H1 (cell line): Measurements from ENCODE around the gene CAMK2D. TPM values are rescaled to one million over a fixed set of nuclear protein-coding genes. Genes with fewer than 3 reads are reported as not detected.

Experiments used
- CTCF ChIA-PET: fragments of 300-600 bp; sonication (Branson Sonifier 250); formaldehyde crosslinking; loops from one replicate; lab custom pipeline; 2021; ENCODE audit not compliant: partially characterized antibody; lab: Charles Lee
- POLR2A ChIA-PET: fragments of 300-600 bp; sonication (Branson Sonifier 250); formaldehyde crosslinking; loops from one replicate; lab custom pipeline; 2021; ENCODE audit warnings: inconsistent platforms; ENCODE audit not compliant: partially characterized antibody; lab: Charles Lee
- DNase-seq, 2 experiments: peaks; one replicate each; pipeline versions ENCODE4 v3.0.0 to v3.0.0-alpha.2; 2010 to 2022; ENCODE audit warnings: low spot score in 2 of 2, low read depth in 1 of 2, mixed read lengths in 1 of 2
- FAIRE-seq: peaks from 2 replicates; lab custom pipeline; 2011; peaks lifted over from hg19 to GRCh38; lab: Jason Lieb, UNC
- H2AFZ ChIP-seq: 2 replicates; pipeline ENCODE4 v1.8.1; 2012; ENCODE audit warnings: low read length, inconsistent platforms
- H2AK5ac ChIP-seq: 2 replicates; pipeline ENCODE4 v1.6.1; 2013; ENCODE audit warnings: low read depth, low read length
- H2BK120ac ChIP-seq: replicated peaks from 2 replicates; pipeline ENCODE3; 2013; ENCODE audit warnings: low read depth, low read length, inconsistent platforms
- H2BK12ac ChIP-seq: 2 replicates; pipeline ENCODE4 v1.6.1; 2013; ENCODE audit warnings: low read depth, low read length
- H2BK15ac ChIP-seq: 2 replicates; pipeline ENCODE4 v1.6.1; 2013; ENCODE audit warnings: low read length
- H2BK20ac ChIP-seq: 2 replicates; pipeline ENCODE4 v1.6.1; 2013; ENCODE audit warnings: low read length
- H2BK5ac ChIP-seq: 2 replicates; pipeline ENCODE4 v1.6.1; 2013; ENCODE audit warnings: low read depth, low read length
- H3K14ac ChIP-seq: 2 replicates; pipeline ENCODE4 v1.6.1; 2013; ENCODE audit warnings: inconsistent platforms; ENCODE audit not compliant: insufficient read length
- H3K18ac ChIP-seq: 2 replicates; pipeline ENCODE4 v1.6.1; 2013; ENCODE audit warnings: low read length; ENCODE audit errors: extremely low read depth
- H3K23ac ChIP-seq: 2 replicates; pipeline ENCODE4 v1.6.1; 2013; ENCODE audit warnings: inconsistent platforms; ENCODE audit not compliant: insufficient read length
- H3K23me2 ChIP-seq: 2 replicates; pipeline ENCODE4 v1.6.1; 2013; ENCODE audit warnings: low read depth, low read length
- H3K27ac ChIP-seq: 2 replicates; pipeline ENCODE4 v1.6.1; 2011; ENCODE audit warnings: low read depth, low read length, inconsistent platforms
- H3K27me3 ChIP-seq, 4 experiments: replicated peaks in 1 of 4; 1 replicate in 1 of 4; 2 replicates in 3 of 4; pipeline versions ENCODE4 v1.6.1 to v1.8.1; 2011 to 2013; ENCODE audit warnings: low read length in 3 of 4, mild to moderate bottlenecking in 3 of 4, inconsistent platforms in 2 of 4, mixed read lengths in 2 of 4, moderate library complexity in 1 of 4; ENCODE audit not compliant: control insufficient read depth in 3 of 4, insufficient read depth in 3 of 4; ENCODE audit errors: extremely low read depth in 1 of 4
- H3K36me3 ChIP-seq, 4 experiments: 2 replicates each; pipeline versions ENCODE4 v1.6.1 to v1.8.1; 2011 to 2013; ENCODE audit warnings: mild to moderate bottlenecking in 4 of 4, low read length in 3 of 4, moderate library complexity in 2 of 4, control low read depth in 1 of 4, inconsistent platforms in 1 of 4; ENCODE audit not compliant: insufficient read depth in 4 of 4, control insufficient read depth in 2 of 4
- H3K4ac ChIP-seq: replicated peaks from 2 replicates; pipeline ENCODE3; 2013; ENCODE audit warnings: low read length, low read depth, mixed read lengths, inconsistent platforms; ENCODE audit not compliant: insufficient read length
- H3K4me1 ChIP-seq, 4 experiments: replicated peaks in 1 of 4; 1 replicate in 1 of 4; 2 replicates in 3 of 4; pipeline versions ENCODE4 v1.6.1 to v1.8.1; 2011 to 2013; ENCODE audit warnings: low read length in 3 of 4, inconsistent platforms in 2 of 4, mixed read lengths in 1 of 4; ENCODE audit not compliant: insufficient read depth in 4 of 4, control insufficient read depth in 3 of 4
- H3K4me2 ChIP-seq, 2 experiments: 2 replicates each; pipeline versions ENCODE4 v1.6.1 to v1.8.1; 2011 to 2013; ENCODE audit warnings: low read depth in 2 of 2, low read length in 2 of 2, control low read depth in 1 of 2, inconsistent platforms in 1 of 2, mild to moderate bottlenecking in 1 of 2; ENCODE audit not compliant: insufficient read depth in 1 of 2
- H3K4me3 ChIP-seq, 4 experiments: fragments of 200-600, 300-600 bp in 1 of 4; sonication (generic), shearing (Covaris generic), sonication (Bioruptor Twin) in 1 of 4; 2 replicates each; pipeline versions ENCODE4 v1.5.1 to v1.8.1; 2011 to 2016; ENCODE audit warnings: low read length in 4 of 4, low read depth in 3 of 4, control low read depth in 2 of 4, inconsistent platforms in 2 of 4, mild to moderate bottlenecking in 2 of 4, mixed read lengths in 1 of 4, moderate library complexity in 1 of 4; ENCODE audit not compliant: insufficient read depth in 2 of 4; ENCODE audit errors: extremely low read depth in 1 of 4
- H3K56ac ChIP-seq: replicated peaks from 2 replicates; pipeline ENCODE3; 2013; ENCODE audit warnings: low read depth, mild to moderate bottlenecking, mixed read lengths, low read length, inconsistent platforms; ENCODE audit not compliant: insufficient read length
- H3K79me1 ChIP-seq: 2 replicates; pipeline ENCODE4 v1.6.1; 2013; ENCODE audit warnings: low read depth, low read length, control low read depth
- H3K79me2 ChIP-seq, 2 experiments: 2 replicates each; pipeline versions ENCODE4 v1.6.1 to v1.8.1; 2012 to 2013; ENCODE audit warnings: low read length in 2 of 2, mild to moderate bottlenecking in 2 of 2, inconsistent platforms in 1 of 2; ENCODE audit not compliant: insufficient read depth in 2 of 2, control insufficient read depth in 1 of 2
- H3K9ac ChIP-seq, 4 experiments: replicated peaks in 1 of 4; 1 replicate in 1 of 4; 2 replicates in 3 of 4; pipeline versions ENCODE4 v1.6.1 to v1.8.1; 2011 to 2013; ENCODE audit warnings: low read depth in 3 of 4, low read length in 3 of 4, control low read depth in 2 of 4, mild to moderate bottlenecking in 2 of 4, moderate library complexity in 2 of 4, inconsistent platforms in 1 of 4; ENCODE audit errors: extremely low read depth in 1 of 4
- H3K9me3 ChIP-seq, 2 experiments: 2 replicates each; pipeline versions ENCODE4 v1.6.1 to v1.8.1; 2012 to 2013; ENCODE audit warnings: mild to moderate bottlenecking in 2 of 2, moderate library complexity in 2 of 2, control low read depth in 1 of 2, inconsistent platforms in 1 of 2, low read depth in 1 of 2, low read length in 1 of 2, mixed read lengths in 1 of 2; ENCODE audit not compliant: insufficient read depth in 2 of 2
- H4K20me1 ChIP-seq, 2 experiments: replicated peaks in 1 of 2; 2 replicates each; pipeline versions ENCODE3 to v1.8.1; 2011 to 2013; ENCODE audit warnings: inconsistent platforms in 2 of 2, low read length in 2 of 2, mild to moderate bottlenecking in 1 of 2; ENCODE audit not compliant: insufficient read depth in 2 of 2, control insufficient read depth in 1 of 2
- H4K5ac ChIP-seq: 2 replicates; pipeline ENCODE4 v1.6.1; 2013; ENCODE audit warnings: low read length, low read depth, mixed read lengths, inconsistent platforms; ENCODE audit not compliant: insufficient read length
- H4K8ac ChIP-seq: 2 replicates; pipeline ENCODE4 v1.8.0; 2013; ENCODE audit warnings: mild to moderate bottlenecking, moderate library complexity, low read length, inconsistent platforms; ENCODE audit not compliant: insufficient read depth; ENCODE audit errors: extremely low read depth
- H4K91ac ChIP-seq: replicated peaks from 2 replicates; pipeline ENCODE3; 2013; ENCODE audit warnings: low read length, mixed read lengths, inconsistent platforms; ENCODE audit not compliant: insufficient read length
- CREB1 ChIP-seq: IDR thresholded peaks from 2 replicates; pipeline ENCODE4 v1.6.1; 2012; ENCODE audit warnings: inconsistent platforms
- HDAC2 ChIP-seq, 2 experiments: fragments of 300-600 bp in 1 of 2; sonication (generic) in 1 of 2; IDR thresholded peaks; 2 replicates each; pipeline ENCODE4 v1.6.1; 2011 to 2012; ENCODE audit warnings: low read depth in 2 of 2, low read length in 2 of 2, mild to moderate bottlenecking in 2 of 2, moderate library complexity in 2 of 2, borderline replicate concordance in 1 of 2, inconsistent platforms in 1 of 2
- SUZ12 ChIP-seq: fragments of 200-600 bp; sonication (generic); IDR thresholded peaks from 2 replicates; pipeline ENCODE4 v1.6.1; 2012; ENCODE audit warnings: mild to moderate bottlenecking, inconsistent platforms, low read length, moderate library complexity, mixed read lengths
- WGBS, 2 experiments: shearing (Covaris generic) in 1 of 2; methylation state at CpG; one replicate each; pipeline versions ENCODE4 v1.1.6 to v1.1.7; 2013 to 2015; ENCODE audit warnings: low lambda C conversion rate in 2 of 2, mixed read lengths in 2 of 2, inconsistent platforms in 1 of 2, low coverage in 1 of 2, missing lambda C conversion rate in 1 of 2; ENCODE audit not compliant: insufficient replicate concordance in 2 of 2, insufficient coverage in 1 of 2, insufficient read length in 1 of 2; ENCODE audit errors: extremely low coverage in 1 of 2, missing lambda C conversion rate in 1 of 2; 5-methylcytosine and 5-hydroxymethylcytosine counted together
- polyA plus RNA-seq, 7 experiments: library from polyadenylated mRNA; depleted of rRNA in 3 of 7; stranded (reverse) in 5 of 7; unstranded in 2 of 7; fragments of >200 nt in 5 of 7; fragments of 200-250 nt in 2 of 7; gene quantifications; 1 replicate in 5 of 7; 2 replicates in 1 of 7; 4 replicates in 1 of 7; pipeline versions ENCODE4 v1.2.1 to v1.2.3, GENCODE V29; 2011 to 2013; ENCODE audit warnings: missing spikeins in 2 of 7, mixed read lengths in 2 of 7
- total RNA-seq: library from RNA; stranded (reverse); fragmentation: NEBNext Ultra II Directional; extraction: Animal tissue kit (Norgen Biotek cat#: 25700); gene quantifications from 2 replicates; pipeline ENCODE4 v1.2.1, GENCODE V29; 2021

CAMK2D gene
- total and polyA plus RNA-seq, 2 of the 8 experiments (the other 6 are each of a cell fraction or from before 2014, with no cell fraction given) = 3.2 to 7.0 TPM

DNA sequence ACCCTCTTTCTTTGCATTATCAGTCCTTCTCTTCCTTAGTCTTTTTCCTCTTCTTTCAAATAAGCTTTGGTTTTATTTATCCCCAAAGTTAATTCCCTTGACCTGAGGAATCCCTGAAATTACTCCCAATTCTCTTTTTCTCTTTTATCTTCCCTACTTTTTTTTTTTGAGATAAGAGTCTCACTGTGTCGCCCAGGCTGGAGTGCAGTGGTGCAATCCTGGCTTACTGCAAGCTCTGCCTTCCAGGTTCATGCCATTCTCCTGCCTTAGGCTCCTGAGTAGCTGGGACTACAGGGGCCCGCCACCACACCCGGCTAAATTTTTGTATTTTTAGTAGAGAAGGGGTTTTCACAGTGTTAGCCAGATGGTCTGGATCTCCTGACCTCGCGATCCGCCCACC lies 17.8 kb downstream of the CAMK2D start:
- CTCF ChIA-PET = no interaction called here
- H3K79me2 ChIP-seq = no peaks in the 10 kb centered on the region
- TF ChIP-seq HDAC2 (IDR thresholded peaks at IDR 0.05; ENCODE audit: borderline replicate concordance in 1 of 2, low read depth in 2 of 2, low read length in 2 of 2) (no peak), SUZ12 (no peak), CREB1 (no peak)

More for the DNA sequence above, 17.8 kb downstream of the CAMK2D start:
- Histone ChIP-seq H3K4me3 (no peak overlapping the region), H3K79me1 (no peaks in the 10 kb centered on the region), H3K56ac (no peak overlapping the region), H2BK120ac (no peak overlapping the region), H2BK12ac (no peak overlapping the region), H3K18ac (no peak overlapping the region), H2AK5ac (no peak overlapping the region), H3K27ac (no peak overlapping the region), H3K9ac (no peak overlapping the region), H3K14ac (no peak overlapping the region), H2BK20ac (no peak overlapping the region), H3K23me2 (no peaks in the 10 kb centered on the region; the same call in 1 of the 2 replicates), H3K4me1 (no peaks in the 10 kb centered on the region; a peak in 1 of 7 replicates), H2BK5ac (no peak overlapping the region), H3K23ac (no peak overlapping the region), H2BK15ac (no peak overlapping the region), H3K36me3 (no peaks in the 10 kb centered on the region), H3K4me2 (no peak overlapping the region), H3K27me3 (no peaks in the 10 kb centered on the region), H4K8ac (no peak overlapping the region), H4K20me1 (no peaks in the 10 kb centered on the region), H4K91ac (no peak overlapping the region), H3K4ac (no peak overlapping the region), H4K5ac (no peak overlapping the region), H2AFZ (no peak overlapping the region), H3K9me3 (no peaks in the 10 kb centered on the region)
- 100% methylated on average over 6 of the region's 6 CpGs; no CpG with 5 or more reads in 1 of the 2 experiments for WGBS, 2 experiments
- DNase-seq (no peak), FAIRE-seq (no peak)
- POLR2A ChIA-PET = no interaction called here
